ENCODE measurements around the gene TATDN2.
A peak's percentile ranks its signal among the peaks of the same experiment; 100 is the strongest.
"Not testable (repeated sequence)": the region's sequence is repeated elsewhere in the genome, so short reads cannot be mapped to it uniquely, and the experiment has no call there.

TATDN2 gene

GRCh38 chr3:10238345-10239183 lies 9.7 kb upstream of the TATDN2 start:
- no peak for DNase-seq

- DNase-seq = no peak
Measured at GRCh38 chr3:10240799-10241198, 7.5 kb upstream of the TATDN2 start.

- peak; percentile 40 for DNase-seq
Measured at GRCh38 chr3:10242182-10243065, 5.8 kb upstream of the TATDN2 start.

GRCh38 chr3:10244009-10244408 lies 4.2 kb upstream of the TATDN2 start:
- no peak for DNase-seq

- DNase-seq = no peak
Measured at GRCh38 chr3:10245081-10245712, 3.1 kb upstream of the TATDN2 start.

- DNase-seq = no peak
Measured at GRCh38 chr3:10247679-10248183, 528 bp upstream of the TATDN2 start.

GRCh38 chr3:10248984-10249748 lies 907 bp downstream of the TATDN2 start:
- no peak for DNase-seq

GRCh38 chr3:10249833-10250232 lies 1.6 kb downstream of the TATDN2 start:
- no peak for DNase-seq

GRCh38 chr3:10251006-10251405 lies 2.7 kb downstream of the TATDN2 start:
- DNase-seq = no peak

- DNase-seq = no peak
Measured at GRCh38 chr3:10253731-10254130, 5.5 kb downstream of the TATDN2 start.

GRCh38 chr3:10255835-10256234 lies 7.6 kb downstream of the TATDN2 start:
- DNase-seq = no peak

GRCh38 chr3:10259036-10259435 lies 10.8 kb downstream of the TATDN2 start:
- DNase-seq = no peak

GRCh38 chr3:10259798-10260197 lies 11.5 kb downstream of the TATDN2 start:
- DNase-seq = no peak

- DNase-seq = no peak
Measured at GRCh38 chr3:10260211-10260701, 12.0 kb downstream of the TATDN2 start.

- DNase-seq = no peak
Measured at GRCh38 chr3:10262027-10262426, 13.8 kb downstream of the TATDN2 start.

- DNase-seq = no peak
Measured at GRCh38 chr3:10263646-10264363, 15.5 kb downstream of the TATDN2 start.

- DNase-seq = no peak
Measured at GRCh38 chr3:10265833-10266232, 17.6 kb downstream of the TATDN2 start.

GRCh38 chr3:10266936-10267335 lies 18.7 kb downstream of the TATDN2 start:
- not testable (repeated sequence) for DNase-seq

GRCh38 chr3:10268116-10268515 lies 19.9 kb downstream of the TATDN2 start:
- no peak for DNase-seq

GRCh38 chr3:10268930-10269329 lies 20.7 kb downstream of the TATDN2 start:
- DNase-seq = no peak

- DNase-seq = no peak
Measured at GRCh38 chr3:10269443-10269842, 21.2 kb downstream of the TATDN2 start.

GRCh38 chr3:10272476-10272875 lies 24.2 kb downstream of the TATDN2 start:
- not testable (repeated sequence) for DNase-seq

Measured in KG1 (cell line).